ENCODE data around the gene UGP2. TPM values are rescaled to one million over a fixed set of nuclear protein-coding genes. Genes with fewer than 3 reads are reported as not detected.

The UGP2 gene
- total and polyA plus RNA-seq, 2 of the 4 experiments (the other 2 are of a cell fraction): 45.0 to 58.8 TPM

GRCh38 chr2:63875131-63875527 lies 33.4 kb downstream of the UGP2 start:
- Histone ChIP-seq H3K14ac (replicated peaks; ENCODE audit: low read depth, low read length) (no peak overlapping the region), H4K5ac (ENCODE audit: low read depth, low read length) (no peak overlapping the region), H4K91ac (ENCODE audit: insufficient read depth, low read depth, low read length) (no peak overlapping the region), H4K20me1 (ENCODE audit: insufficient read depth, low read length) (peaks cover 3% of the 10 kb centered on the region; the same call in 1 of the 2 replicates), H3K4ac (ENCODE audit: low read depth, low read length) (no peak overlapping the region), H3K56ac (ENCODE audit: extremely low read depth, insufficient read depth, low read length) (no peak overlapping the region), H3K23ac (ENCODE audit: low read depth, low read length) (no peak overlapping the region), H4K8ac (ENCODE audit: low read depth in 2 of 2, low read length in 2 of 2) (no peak overlapping the region), H2AK9ac (replicated peaks; ENCODE audit: low read depth, low read length, poor library complexity) (no peak overlapping the region), H3K27ac (ENCODE audit: insufficient read depth, low read length) (no peak overlapping the region), H3K18ac (ENCODE audit: low read depth, low read length) (no peak overlapping the region), H2BK20ac (ENCODE audit: low read depth, low read length) (no peak overlapping the region), H2BK5ac (ENCODE audit: low read depth, low read length, poor library complexity, severe bottlenecking) (no peak overlapping the region), H2BK120ac (ENCODE audit: low read depth, low read length) (no peak overlapping the region), H3K4me3 (ENCODE audit: insufficient read depth, low read depth, low read length) (no peak overlapping the region), H3K4me1 (ENCODE audit: control insufficient read depth, insufficient read depth, low read length) (peaks cover 5% of the 10 kb centered on the region), H3K9me1 (ENCODE audit: insufficient read depth, low read length) (peaks cover 8% of the 10 kb centered on the region), H3K4me2 (ENCODE audit: low read depth, low read length) (no peak overlapping the region), H3K9ac (ENCODE audit: low read depth, low read length) (no peak overlapping the region), H3K9me3 (ENCODE audit: control insufficient read depth, insufficient read depth, low read length) (no peaks in the 10 kb centered on the region), H2AK5ac (ENCODE audit: low read depth, low read length) (no peak overlapping the region), H3K36me3 (ENCODE audit: control insufficient read depth, insufficient read depth, low read length) (peaks cover 14% of the 10 kb centered on the region), H2AFZ (replicated peaks; ENCODE audit: low read length, poor library complexity) (no peak overlapping the region), H3K79me1 (ENCODE audit: low read depth in 1 of 2, low read length in 2 of 2) (peaks cover 49 to 58% of the 10 kb centered on the region in 2 experiments), H3K27me3 (ENCODE audit: control insufficient read depth, insufficient read depth, low read length) (no peaks in the 10 kb centered on the region), H2BK15ac (ENCODE audit: low read depth, low read length) (no peak overlapping the region)
- no peak for TF ChIP-seq SMC3 (IDR thresholded peaks at IDR 0.05; ENCODE audit: low read depth, low read length)
- TF ChIP-seq RFX5 (IDR thresholded peaks at IDR 0.05; ENCODE audit: low read depth, low read length): no peak
- no peak for TF ChIP-seq MXI1 (IDR thresholded peaks at IDR 0.05; ENCODE audit: borderline replicate concordance, low read depth, low read length)
- TF ChIP-seq MAFK (IDR thresholded peaks at IDR 0.05; ENCODE audit: low read depth, low read length): no peak
- no peak for TF ChIP-seq POLR2A (IDR thresholded peaks at IDR 0.05; ENCODE audit: low read depth, low read length)
- ChIA-PET POLR2A (ENCODE audit: unreplicated experiment) (no interaction called here), CTCF (interaction anchor here (1.0 kb wide), 1 partner anchor 8 kb away, joined by 3 read pairs; no protein-coding TSS in a partner anchor)
- WGBS, 2 experiments (ENCODE audit: extremely low coverage in 2 of 2, insufficient read length in 1 of 2): no CpG with 5 or more reads among the region's 1 CpG
- dilution Hi-C loops (cut with HindIII; ENCODE audit: low sequenced_read_pairs, unreplicated experiment) (no loop called here), in situ Hi-C loops (cut with MboI; ENCODE audit: low sequenced_read_pairs) (no loop called here), intact Hi-C loops (cut with micrococcal nuclease) (no loop called here)
- BruUV-seq (replicated peaks): no TSS peak
- peak; percentile 13 for DNase-seq
- ATAC-seq (ENCODE audit: low read depth): no peak; the same call in 1 of the 2 replicates
